HG03095 (cell line): Measurements from ENCODE around the gene RDH12.

ENCODE experiments used
- ATAC-seq: cut with Tn5 transposase; IDR thresholded peaks from one replicate; pipeline ENCODE4 v1.9.1; 2021; ENCODE audit warnings: moderate library complexity; ENCODE audit not compliant: unreplicated experiment

The RDH12 gene

GRCh38 chr14:67746927-67747326, 45.2 kb downstream of the RDH12 start:
- ATAC-seq = no peak

DNA sequence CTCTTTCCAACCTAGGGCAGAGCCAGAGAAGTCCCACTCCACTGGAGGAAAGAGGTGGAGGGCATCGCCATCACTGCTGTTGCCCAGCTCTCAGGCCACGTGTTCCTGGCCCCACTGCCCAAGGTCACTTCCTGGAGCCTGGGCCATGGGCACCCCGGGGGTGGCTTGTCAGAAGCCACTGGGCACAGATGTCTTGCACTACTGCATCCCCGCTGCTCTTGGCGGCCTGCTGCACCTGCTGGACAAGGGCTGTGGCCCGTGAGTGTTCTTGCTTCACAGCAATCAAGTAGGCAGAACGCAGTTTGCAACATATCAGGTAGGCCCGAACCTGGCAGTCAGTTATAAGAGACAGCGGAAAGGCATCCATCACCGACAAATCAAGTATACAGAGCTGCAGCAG, 46.6 kb downstream of the RDH12 start:
- ATAC-seq = no peak

DNA sequence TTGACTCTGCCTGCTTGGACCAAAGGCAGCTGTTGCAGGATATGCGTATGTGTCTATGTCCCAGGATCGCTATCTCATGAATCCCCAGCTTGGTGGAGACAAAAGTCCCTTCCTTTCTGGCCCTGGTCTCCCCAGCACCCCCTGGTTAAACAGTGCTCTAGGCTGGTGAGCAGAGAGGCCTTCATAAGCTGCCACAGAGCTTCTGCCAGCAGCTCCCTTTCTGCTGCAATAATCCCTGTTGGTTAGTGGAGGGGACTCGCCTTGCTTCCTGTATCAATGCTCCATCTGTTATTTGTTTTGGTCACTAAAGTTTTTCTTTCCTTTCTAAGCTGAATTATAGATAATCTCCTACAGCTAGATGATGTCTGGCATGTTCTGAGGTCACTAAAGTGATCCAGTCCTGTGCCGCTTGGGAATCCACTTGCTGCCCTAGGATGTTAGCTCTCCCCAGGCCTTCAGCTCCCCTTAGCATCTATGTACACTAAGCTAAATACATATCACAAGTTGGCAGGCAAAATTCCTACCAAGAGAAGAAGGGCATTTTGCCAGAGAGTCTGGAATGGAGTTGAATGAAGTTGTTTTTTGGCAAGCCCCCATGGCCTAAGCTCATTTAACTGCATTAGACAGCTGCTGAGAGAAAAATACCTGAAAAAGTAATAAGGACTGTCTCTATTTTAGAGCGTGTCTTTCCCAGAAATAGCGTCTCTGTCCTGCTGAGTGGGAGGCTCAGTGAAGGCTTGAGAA, 47.8 kb downstream of the RDH12 start:
- no peak for ATAC-seq

- no peak for ATAC-seq
Observed at GRCh38 chr14:67756496-67756895, 54.8 kb downstream of the RDH12 start.

DNA sequence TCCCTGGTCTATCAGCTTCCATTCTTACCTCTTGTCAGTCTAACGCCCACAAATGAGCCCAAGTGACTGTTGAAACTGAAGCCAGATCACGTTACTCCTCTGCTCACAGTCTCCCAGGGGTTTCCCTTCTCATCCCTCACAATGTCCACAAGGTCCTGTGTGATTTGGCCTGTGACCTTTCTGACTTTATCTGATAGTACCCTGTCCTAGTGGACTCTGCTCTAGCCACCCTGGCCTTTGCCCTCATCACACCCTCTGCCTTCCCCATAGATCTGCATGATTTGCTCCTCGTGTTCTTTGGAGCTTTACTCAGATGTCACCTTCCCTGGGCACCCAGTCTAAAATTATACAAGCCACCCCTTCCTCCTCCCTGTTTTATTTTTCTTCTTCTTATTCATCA, 55.5 kb downstream of the RDH12 start:
- ATAC-seq = no peak

DNA sequence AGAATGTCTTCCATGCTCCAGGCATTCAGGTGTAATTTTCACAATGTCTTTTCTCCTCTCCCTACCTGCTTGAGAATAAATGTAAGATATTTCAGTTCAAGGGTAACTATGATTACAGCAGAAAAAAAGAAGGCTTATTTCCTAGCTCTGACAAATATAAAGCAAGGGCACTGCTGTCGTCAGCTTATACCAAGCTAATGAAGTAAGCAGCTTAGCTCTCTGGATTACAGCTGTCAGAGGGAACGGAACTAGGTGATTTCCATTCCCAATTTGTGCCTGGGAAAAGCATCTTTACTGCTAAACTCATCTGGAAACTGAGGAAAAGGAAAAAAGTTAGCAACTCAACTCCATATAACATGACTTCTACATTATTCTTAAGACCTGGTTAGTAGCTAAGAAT, 58.2 kb downstream of the RDH12 start:
- no peak for ATAC-seq

GRCh38 chr14:67762051-67762450, 60.4 kb downstream of the RDH12 start:
- no peak for ATAC-seq

DNA sequence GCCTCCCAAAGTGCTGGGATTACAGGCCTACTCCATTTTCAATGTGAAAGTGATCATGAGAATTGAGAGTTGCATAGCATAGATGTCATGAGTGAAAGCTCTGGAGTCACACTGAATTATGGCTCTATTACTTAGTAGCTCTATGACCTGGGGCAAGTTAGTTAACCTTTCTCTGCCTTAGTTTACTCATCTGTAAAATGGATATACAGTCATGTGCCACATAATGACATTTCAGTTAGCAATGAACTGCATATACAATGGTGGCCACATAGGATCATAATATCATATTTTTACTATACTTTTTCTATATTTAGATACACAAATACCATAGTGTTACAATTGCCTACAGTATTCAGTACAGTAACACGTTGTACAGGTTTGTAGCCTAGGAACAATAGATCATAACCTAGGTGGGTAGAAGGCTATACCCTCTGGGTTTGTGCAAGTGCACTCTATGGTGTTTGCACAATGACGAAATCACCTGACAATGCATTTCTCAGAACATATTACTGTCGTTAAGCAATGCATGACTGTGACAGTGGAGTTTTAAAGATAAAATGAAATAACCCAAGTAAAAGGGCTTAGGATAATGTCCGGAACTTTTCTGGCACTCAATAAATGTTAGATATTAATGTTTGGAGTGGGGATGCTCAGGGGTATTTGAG, 61.6 kb downstream of the RDH12 start:
- no peak for ATAC-seq

DNA sequence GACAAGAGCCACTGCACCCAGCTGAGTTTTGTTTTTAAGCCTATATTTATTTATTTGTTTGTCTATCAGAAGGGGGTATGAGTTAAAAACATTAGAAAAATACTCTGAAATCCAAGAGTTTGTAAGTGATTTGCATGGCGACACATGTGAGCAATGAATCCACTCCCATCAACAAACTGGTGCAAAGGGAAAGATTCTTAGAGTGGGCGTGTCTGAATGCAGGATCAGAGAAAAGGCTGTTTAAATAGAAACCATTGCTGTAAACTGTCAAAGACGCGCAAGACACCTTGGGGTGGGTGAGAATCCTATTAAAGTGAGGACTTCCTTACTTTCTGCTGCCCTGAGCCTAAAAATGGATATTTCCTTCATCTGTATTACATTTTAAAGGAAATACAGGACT, 62.8 kb downstream of the RDH12 start:
- ATAC-seq = no peak

DNA sequence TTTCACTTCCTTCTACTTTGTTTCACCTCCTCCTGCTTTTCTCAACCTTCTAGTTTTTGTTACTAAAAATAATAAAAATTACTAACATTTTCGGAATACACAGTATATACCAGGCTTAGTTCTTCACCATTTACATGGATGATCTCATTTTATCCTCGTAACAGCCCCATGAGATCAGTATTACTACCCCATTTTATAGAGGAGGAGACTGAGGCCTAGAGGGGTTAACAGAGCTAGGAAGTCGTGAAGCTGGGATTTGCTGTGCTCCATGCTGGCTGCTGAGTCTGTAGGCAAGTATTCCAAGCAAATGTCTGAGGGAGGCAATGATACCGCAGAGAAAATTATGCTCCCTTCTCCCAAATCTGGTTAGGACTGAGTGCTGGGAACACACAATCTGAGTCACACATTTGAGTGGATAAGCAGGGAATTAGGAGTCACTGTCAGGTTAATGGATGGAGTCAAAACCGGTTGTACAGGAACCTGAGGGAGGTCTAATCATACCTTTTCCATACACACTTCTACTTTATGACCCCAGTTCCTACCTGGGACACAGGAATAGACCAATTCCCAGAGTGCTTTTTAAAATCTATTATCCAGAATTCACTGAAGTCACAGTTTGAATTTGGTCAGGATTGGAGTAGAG, 63.6 kb downstream of the RDH12 start:
- ATAC-seq = no peak

DNA sequence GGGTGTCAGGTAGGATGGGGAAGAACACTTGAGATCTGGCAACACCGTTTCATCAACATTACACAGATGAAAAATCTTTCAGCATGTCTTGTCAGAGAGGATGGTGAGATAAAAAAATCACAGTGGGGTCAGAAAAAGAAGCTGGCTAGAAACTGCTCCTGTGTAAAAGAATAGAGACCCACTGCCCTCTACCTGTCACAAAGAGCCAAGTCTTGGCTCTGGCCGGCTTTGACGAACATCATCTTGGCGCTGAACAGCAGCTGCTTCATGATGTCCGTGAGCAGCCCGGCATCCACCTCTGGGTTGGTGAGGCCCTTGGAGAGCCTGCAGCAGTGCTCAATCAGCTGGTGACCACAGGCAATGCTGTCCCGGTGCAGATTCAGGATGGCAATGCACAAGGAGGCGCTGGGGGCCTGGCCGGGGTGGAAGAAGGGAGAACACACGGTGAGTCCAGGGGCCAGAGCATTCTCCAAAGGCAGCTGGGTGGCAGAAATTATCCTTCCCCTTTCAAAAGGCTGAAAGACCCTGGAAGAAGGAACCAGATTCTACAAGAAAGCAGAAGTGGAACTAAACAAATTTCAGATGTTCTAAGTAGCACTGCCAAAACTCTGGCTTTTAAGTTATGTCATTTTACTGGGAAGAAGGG, 64.5 kb downstream of the RDH12 start:
- ATAC-seq = no peak

GRCh38 chr14:67768219-67768618, 66.5 kb downstream of the RDH12 start:
- no peak for ATAC-seq

DNA sequence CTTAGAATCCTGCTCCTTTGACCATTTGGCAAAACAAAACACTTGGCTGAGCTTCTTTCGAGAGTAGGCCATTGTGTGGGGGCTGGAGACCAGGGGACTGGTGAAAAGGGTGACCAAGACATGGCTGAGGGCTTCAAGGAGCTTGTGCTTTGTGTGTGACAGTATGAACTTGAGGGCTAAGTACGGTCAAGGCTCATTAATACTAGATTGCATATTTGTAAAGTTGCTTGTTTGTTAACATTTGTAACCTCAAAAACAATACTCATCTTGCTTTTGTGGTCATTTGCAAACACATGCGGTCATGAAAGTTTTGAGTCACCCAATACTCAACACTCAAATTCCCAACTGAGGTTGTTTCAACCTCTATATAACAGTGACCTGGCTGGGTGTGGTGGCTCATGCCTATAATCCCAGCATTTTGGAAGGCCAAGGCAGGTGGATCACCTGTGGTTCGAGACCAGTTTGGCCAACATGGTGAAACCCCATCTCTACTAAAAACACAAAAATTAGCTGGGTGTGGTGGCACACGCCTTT, 72.2 kb downstream of the RDH12 start:
- ATAC-seq = no peak

- ATAC-seq = no peak
Observed at GRCh38 chr14:67776653-67777322, 75.1 kb downstream of the RDH12 start.

GRCh38 chr14:67778792-67779191, 77.1 kb downstream of the RDH12 start:
- ATAC-seq = no peak

DNA sequence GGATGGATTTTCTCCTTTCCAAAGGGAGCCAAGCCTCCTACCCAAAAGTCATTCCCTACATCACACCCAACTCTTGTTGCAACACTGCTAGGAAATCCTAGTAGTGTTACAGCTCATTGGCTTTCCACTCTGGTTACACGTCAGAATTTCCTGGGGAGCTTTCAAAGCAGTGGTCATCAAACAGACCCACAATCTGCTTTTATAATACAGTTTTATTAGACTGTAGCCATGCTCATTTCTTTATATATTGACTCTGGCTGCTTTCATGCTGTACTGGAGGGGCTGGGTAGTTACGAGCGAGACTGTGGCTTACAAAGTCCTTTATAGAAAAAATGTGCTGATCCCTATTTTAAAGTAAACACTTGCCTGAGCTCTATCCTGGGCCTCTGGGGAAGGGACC, 80.4 kb downstream of the RDH12 start:
- ATAC-seq = no peak
